RKO (cell line): Measurements from ENCODE around the gene WTAP.
"Not testable (repeated sequence)": the region's sequence is repeated elsewhere in the genome, so short reads cannot be mapped to it uniquely, and the experiment has no call there.

Experiments used
- DNase-seq: peaks from one replicate; pipeline ENCODE4 v3.0.0-alpha.2; 2016; ENCODE audit warnings: low spot score

The WTAP gene

GRCh38 chr6:159761873-159762680 is 34.8 kb downstream of the WTAP start, which contains the start of gene ACAT2:
ACAT2 (plus strand) TSS chr6:159762045; CDS start chr6:159762088, 43 bp downstream.
- DNase-seq: peak; percentile 96

DNA sequence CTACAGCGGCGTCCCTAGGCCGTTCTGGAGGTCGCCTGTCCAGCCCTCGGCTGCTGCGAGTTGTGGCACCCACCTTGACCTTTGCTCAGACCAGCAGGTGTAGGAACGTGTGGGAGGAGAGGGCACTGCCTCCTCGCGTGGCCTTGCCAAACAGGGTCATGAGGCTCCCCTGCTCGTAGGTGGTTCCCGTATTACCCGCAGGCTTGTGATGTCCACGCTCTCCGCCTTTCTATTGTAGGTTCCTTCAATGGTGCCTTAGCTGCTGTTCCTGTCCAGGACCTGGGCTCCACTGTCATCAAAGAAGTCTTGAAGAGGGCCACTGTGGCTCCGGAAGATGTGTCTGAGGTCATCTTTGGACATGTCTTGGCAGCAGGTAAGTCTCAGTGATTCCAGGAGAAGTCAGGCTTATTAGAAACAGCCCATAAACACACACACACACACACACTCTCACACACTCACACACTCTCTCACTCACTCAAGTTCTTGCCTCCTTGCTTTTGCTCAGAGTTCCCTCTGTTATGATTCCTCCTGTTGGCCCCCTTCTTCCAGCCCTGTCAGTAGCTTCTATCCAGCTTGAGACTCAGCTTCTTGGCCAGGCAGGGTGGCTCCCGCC is 35.5 kb downstream of the WTAP start:
- DNase-seq: peak; percentile 38

DNA sequence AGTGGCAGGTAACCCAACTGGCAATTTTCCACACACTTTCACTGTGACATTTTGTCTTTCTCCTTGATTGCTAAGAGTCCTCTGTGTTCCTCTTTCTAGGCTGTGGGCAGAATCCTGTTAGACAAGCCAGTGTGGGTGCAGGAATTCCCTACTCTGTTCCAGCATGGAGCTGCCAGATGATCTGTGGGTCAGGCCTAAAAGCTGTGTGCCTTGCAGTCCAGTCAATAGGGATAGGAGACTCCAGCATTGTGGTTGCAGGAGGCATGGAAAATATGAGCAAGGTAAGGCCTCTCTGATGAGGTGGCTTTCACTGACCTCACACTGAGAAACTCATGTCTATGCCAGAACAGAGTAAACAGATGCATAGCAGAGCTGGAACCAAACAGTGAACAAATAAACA is 39.6 kb downstream of the WTAP start:
- DNase-seq: no peak

GRCh38 chr6:159769470-159769869 is 42.2 kb downstream of the WTAP start:
- no peak for DNase-seq

- DNase-seq: no peak
These were observed 44.9 kb downstream of the WTAP start for GRCh38 chr6:159772196-159772595.

DNA sequence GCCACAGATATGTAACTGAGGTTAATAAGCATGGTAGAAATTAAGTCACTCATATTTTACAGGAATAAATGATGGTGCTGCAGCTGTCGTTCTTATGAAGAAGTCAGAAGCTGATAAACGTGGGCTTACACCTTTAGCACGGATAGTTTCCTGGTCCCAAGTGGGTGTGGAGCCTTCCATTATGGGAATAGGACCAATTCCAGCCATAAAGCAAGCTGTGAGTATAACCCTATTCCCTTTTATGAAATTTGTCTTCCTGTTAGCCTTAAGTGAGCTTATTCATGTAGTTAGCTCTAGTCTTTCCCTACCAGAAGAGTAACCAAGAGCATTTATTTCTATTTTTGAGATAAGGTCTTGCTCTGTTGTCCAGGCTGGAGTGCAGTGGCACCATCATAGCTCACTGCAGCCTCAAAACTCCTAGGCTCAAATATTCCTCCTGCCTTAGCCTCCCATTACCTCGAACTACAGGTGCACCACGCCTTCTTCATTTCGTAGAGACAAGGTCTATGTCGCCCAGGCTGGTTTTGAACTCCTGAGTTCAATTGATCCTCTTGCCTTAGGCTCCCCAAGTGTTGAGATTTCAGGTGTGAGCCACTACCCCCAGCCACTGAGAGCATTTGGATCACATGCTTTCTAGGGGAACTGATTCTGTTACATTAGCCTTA is 50.1 kb downstream of the WTAP start:
- DNase-seq: no peak

DNA sequence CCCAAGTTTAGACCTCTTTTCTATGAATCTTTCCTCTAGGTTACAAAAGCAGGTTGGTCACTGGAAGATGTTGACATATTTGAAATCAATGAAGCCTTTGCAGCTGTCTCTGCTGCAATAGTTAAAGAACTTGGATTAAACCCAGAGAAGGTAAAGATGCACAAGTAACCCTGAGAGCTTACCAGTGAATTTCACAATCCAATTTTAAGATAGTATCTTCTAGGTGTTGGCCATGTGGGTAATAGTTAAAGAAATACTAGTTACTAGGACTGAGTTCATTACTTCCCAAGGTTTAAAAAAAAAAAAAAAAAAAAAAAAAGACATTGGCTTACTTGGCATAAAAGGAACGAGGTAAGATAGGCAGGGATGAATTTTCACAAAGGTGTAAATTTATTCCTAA is 50.8 kb downstream of the WTAP start:
- DNase-seq: no peak

- DNase-seq: no peak
These were observed 51.3 kb downstream of the WTAP start for GRCh38 chr6:159778542-159779103.

DNA sequence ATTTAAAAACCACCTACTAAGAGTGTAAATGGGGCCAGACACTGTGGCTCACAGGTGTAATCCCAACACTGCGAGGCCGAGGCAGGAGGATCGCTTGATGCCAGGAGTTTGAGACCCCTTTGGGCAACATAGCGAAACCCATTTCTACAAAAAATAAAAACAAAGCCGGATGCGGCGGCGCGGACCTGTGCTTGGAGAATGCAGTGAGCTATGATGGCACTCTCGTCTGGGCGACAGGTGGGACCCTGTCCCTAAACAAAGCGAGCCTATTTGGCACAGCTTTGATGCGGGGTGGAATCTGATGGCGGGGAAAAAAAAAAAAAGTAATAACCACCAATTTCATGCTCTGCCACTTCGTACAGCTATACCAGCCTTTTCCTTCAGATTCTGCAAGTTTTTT is 61.0 kb downstream of the WTAP start:
- peak; percentile 46 for DNase-seq

GRCh38 chr6:159788753-159789376 is 61.6 kb downstream of the WTAP start:
- peak; percentile 72 for DNase-seq

GRCh38 chr6:159789377-159790148 is 62.3 kb downstream of the WTAP start, which contains the start of gene TCP1:
TCP1 (minus strand) TSS chr6:159789602; CDS start chr6:159789468, 134 bp downstream.
- DNase-seq: peak; percentile 99

DNA sequence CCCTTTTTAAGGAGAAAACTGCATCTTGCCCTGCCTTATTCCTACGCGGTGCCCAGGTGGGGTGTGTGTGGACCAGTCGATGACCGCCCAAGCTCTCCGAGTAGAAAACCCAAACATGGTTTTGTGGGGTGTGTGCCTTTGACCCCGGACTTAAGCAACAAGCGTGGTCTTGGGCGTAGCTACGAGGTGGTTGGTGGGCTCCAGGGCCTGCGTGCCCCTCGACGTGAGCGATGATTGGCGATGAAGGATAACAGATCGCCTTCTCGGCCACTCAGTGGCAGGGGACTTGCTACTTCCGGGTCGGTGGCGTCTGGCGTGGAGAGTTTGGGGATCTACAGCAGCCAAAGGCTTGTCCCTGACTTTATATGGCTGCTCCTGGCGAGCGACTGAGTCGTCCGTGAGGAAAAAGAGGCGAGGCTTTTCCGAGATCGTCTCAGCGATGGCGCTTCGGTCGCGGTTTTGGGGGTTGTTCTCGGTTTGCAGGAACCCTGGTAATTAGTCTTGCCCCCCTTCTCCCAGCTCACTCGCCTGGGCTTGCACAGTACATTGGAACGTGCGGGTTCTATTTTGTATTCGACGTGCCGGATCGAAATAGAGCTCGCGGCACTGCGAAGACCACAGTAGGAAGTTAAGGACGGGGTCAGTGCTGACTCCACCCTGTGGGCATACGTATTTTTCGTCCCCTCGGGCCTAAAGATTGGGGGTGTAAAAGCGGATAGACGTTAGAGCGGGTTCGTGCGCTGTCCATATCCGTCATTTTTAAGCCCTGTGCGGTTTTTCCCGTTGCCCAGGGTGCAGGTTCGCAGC is 63.0 kb downstream of the WTAP start, which contains the start of gene MRPL18:
TSS of gene MRPL18 (plus strand) at position 319 of the 807 bp plus-strand sequence. CDS start at position 440, 121 bp downstream.
- DNase-seq: peak; percentile 98

- DNase-seq: no peak
These were observed 63.8 kb downstream of the WTAP start for GRCh38 chr6:159790956-159791598.

- DNase-seq: not testable (repeated sequence)
These were observed 67.7 kb downstream of the WTAP start for GRCh38 chr6:159794976-159795375.

GRCh38 chr6:159797554-159797953 is 70.2 kb downstream of the WTAP start:
- no peak for DNase-seq

- DNase-seq: no peak
These were observed 73.0 kb downstream of the WTAP start, which contains the start of gene PNLDC1 for GRCh38 chr6:159800141-159800865. PNLDC1 (plus strand) TSS chr6:159800276; CDS start chr6:159800308, 32 bp downstream.

- DNase-seq: no peak
These were observed 74.6 kb downstream of the WTAP start for GRCh38 chr6:159801935-159802334.

DNA sequence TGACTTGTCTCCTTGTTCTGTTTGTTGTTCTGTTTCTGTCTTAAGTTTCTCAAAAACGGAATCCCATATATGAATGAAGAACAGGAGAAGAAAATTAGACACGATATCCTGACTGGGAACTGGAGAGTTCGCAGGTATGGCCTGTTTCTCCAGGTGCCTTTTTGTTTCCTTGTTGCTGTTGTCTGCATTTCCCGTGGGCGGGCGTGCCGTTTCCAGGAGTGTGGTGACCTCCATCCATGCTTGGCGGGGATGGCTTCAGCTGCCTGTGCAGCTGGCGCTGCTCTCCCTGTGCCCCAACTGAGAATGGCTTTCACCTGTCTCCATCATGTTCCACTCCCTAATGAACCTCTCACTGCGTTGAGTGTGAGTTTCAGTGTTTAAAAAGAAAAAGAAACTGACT is 77.2 kb downstream of the WTAP start:
- no peak for DNase-seq
